MM.1S (cell line): ENCODE results near the gene FOXD2.

Experiments
- CTCF ChIP-seq: fragments of 300-600 bp; sonication (generic); IDR thresholded peaks from 2 replicates; pipeline ENCODE4 v1.5.1; 2016; ENCODE audit warnings: antibody characterized with exemption, low read length, mixed read lengths
- EZH2 ChIP-seq: fragments of 300-600 bp; sonication (generic); optimal IDR thresholded peaks from 2 replicates; pipeline ENCODE3; 2017; ENCODE audit warnings: low read depth, mild to moderate bottlenecking, antibody characterized with exemption, low read length, mixed read lengths

- no peak for TF ChIP-seq CTCF
- TF ChIP-seq EZH2 = no peak
These were observed 44.9 kb downstream of the FOXD2 start for GRCh38 chr1:47482786-47483185.
